Activated naive CD4-positive, alpha-beta T cell treated with anti-CD3 and anti-CD28 coated beads, Interleukin-2, amount 10 ng/mL, durations not matched to agents 7 days and 5 days (primary cell): ENCODE results near the gene TMEM127.

Experiments used
- CTCF ChIA-PET: fragments of 350-600 bp; sonication (Branson Sonifier 250); formaldehyde crosslinking; loops from one replicate; lab custom pipeline; 2021; ENCODE audit warnings: antibody characterized with exemption; lab: Charles Lee
- DNase-seq: peaks from one replicate; pipeline ENCODE4 v3.0.0-alpha.2; 2020
- H3K27ac Mint-ChIP-seq: one replicate; pipeline ENCODE4 v1.8.0; 2021; ENCODE audit warnings: mild to moderate bottlenecking, moderate library complexity, mixed read lengths
- H3K27me3 Mint-ChIP-seq: one replicate; pipeline ENCODE4 v1.8.0; 2021; ENCODE audit warnings: mild to moderate bottlenecking, mixed read lengths
- H3K36me3 Mint-ChIP-seq: one replicate; pipeline ENCODE4 v1.8.0; 2021; ENCODE audit warnings: mixed read lengths
- H3K4me1 Mint-ChIP-seq: one replicate; pipeline ENCODE4 v1.8.0; 2021; ENCODE audit warnings: mixed read lengths
- H3K4me3 Mint-ChIP-seq: one replicate; pipeline ENCODE4 v1.8.0; 2021; ENCODE audit warnings: mild to moderate bottlenecking, moderate library complexity, mixed read lengths
- H3K9me3 Mint-ChIP-seq: one replicate; pipeline ENCODE4 v1.8.0; 2021; ENCODE audit warnings: mixed read lengths

TMEM127 gene

DNA sequence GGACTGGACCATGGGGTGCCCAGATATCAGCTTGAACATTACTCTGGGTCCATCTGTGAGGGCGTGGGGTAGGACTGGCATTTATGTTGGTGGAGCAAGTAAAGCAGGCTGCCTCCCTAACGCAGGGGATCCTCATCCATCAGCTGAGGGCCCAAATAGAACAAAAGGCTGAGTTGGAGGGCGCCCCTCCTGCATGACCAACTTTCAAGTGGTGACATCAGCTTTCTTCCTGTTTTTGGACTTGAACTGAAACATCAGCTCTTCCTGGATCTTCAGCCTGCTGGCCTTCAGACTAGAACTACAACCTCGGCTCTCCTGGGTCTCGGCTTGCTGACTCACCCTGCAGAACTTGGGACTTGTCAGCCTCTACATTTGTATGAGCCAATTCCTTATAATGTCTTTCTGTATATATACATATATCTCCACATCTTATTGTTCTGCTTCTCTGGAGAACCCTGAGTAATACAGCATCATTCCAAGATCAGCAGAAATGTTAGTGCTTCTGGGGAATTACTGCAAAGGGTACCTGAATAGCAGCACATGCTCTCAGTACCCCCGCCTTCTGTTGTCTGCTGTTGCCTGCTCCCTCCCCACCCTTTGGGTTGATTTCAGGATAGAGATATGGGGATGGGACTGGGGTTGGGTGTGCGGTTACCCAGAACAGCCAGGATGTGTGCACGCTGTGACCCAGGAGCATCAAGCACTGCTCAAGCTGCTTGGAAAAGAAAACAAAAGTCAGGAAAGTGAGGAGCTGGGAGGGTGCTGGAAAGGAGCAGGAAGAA, 20.0 kb downstream of the TMEM127 start:
- Mint-ChIP-seq H3K27ac (peak overlapping the region; percentile 77), H3K27me3 (no peaks in the 10 kb centered on the region), H3K9me3 (peaks cover 5% of the 10 kb centered on the region), H3K4me1 (peaks cover 68% of the 10 kb centered on the region), H3K4me3 (no peak overlapping the region), H3K36me3 (peaks cover 40% of the 10 kb centered on the region)
- peak; percentile 32 for DNase-seq
- CTCF ChIA-PET, result interaction anchor here (0.8 to 0.9 kb wide), 2 partner anchors 18 to 108 kb away, joined by 3 to 5 read pairs; no protein-coding TSS in a partner anchor

- DNase-seq, result no peak
- no peak overlapping the region for H3K4me3 Mint-ChIP-seq
- H3K4me1 Mint-ChIP-seq, result peaks cover 69% of the 10 kb centered on the region
- CTCF ChIA-PET, result no interaction called here
- no peaks in the 10 kb centered on the region for H3K27me3 Mint-ChIP-seq
- H3K9me3 Mint-ChIP-seq, result peaks cover 5% of the 10 kb centered on the region
- H3K27ac Mint-ChIP-seq, result no peak overlapping the region
- H3K36me3 Mint-ChIP-seq, result peaks cover 37% of the 10 kb centered on the region
Measured at GRCh38 chr2:96243843-96244242, 22.0 kb downstream of the TMEM127 start.

GRCh38 chr2:96241900-96242611, 23.7 kb downstream of the TMEM127 start:
- Mint-ChIP-seq H3K4me3 (peak overlapping the region; percentile 41), H3K36me3 (peaks cover 31% of the 10 kb centered on the region), H3K27me3 (no peaks in the 10 kb centered on the region), H3K4me1 (peaks cover 60% of the 10 kb centered on the region), H3K27ac (peak overlapping the region; percentile 97), H3K9me3 (peaks cover 5% of the 10 kb centered on the region)
- DNase-seq, result peak; percentile 79
- CTCF ChIA-PET, result interaction anchor here (0.9 to 1.9 kb wide), 6 partner anchors 14 to 67 kb away, joined by 3 to 6 read pairs (median 4); partner anchors contain the start of gene STARD7

DNA sequence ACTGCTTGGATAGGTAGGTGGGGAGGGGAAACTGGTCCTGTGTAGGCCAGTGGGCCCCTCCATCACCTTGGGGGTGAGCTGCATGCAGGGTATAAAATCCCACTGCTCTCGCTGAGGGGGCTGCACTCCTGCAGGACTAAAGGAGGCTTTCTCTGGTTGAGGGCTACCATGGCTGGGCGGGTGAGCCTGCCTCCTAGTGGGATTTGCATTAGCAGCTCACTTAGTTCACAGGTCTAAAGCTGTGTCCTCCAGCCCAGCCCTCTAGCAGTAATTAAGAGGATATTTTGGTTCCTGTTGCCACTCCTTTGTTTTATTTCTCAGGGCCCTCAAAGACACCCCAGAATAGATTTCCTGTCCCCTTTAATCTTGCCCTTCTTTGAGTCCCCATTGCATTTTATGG, 24.6 kb downstream of the TMEM127 start:
- Mint-ChIP-seq H3K4me1 (peaks cover 52% of the 10 kb centered on the region), H3K27me3 (no peaks in the 10 kb centered on the region), H3K36me3 (peaks cover 23% of the 10 kb centered on the region), H3K27ac (peak overlapping the region; percentile 97), H3K9me3 (peaks cover 5% of the 10 kb centered on the region), H3K4me3 (no peak overlapping the region)
- no peak for DNase-seq
- CTCF ChIA-PET, result interaction anchor here (0.9 to 1.9 kb wide), 5 partner anchors 14 to 46 kb away, joined by 3 to 6 read pairs (median 3); partner anchors contain the start of gene STARD7

DNA sequence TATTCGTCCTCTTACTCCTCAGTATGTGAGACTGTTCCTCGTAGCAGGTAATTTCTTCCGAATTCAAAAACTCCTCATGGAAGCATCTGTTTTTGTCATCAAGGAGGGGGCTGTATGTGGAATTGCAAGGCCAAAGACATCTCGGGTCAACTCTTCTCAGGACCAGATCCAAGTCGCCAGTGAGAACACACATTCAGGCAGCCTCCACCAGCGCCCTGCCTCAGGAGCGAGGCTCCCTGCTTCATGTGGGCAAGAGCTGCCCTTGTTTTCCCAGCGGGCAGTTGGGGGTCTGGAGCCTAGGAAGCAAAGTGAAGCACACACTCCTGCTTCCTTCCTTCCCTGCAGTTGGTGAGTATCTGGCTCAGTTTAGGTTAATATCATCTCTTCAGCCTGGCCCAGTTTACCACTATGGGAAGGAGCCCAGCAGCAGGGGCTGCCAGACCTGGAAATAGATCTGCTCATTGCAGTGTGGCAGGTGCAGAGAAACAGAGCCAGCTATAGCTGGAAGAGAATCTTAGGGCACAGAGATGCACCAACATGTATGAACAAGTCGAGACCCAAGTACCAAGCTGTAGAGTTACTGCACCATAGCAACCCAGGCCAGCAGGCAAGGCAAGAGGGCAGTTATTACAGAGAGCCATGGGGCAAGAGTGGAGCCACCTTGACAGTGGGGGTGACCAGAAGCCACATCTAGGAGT, 25.3 kb downstream of the TMEM127 start:
- DNase-seq, result no peak
- Mint-ChIP-seq H3K4me1 (peaks cover 45% of the 10 kb centered on the region), H3K9me3 (no peaks in the 10 kb centered on the region), H3K27me3 (no peaks in the 10 kb centered on the region), H3K4me3 (no peak overlapping the region), H3K36me3 (peaks cover 15% of the 10 kb centered on the region), H3K27ac (peak overlapping the region; percentile 97)
- CTCF ChIA-PET, result interaction anchor here (1.0 kb wide), 1 partner anchor 13 kb away, joined by 3 read pairs; no protein-coding TSS in a partner anchor

DNA sequence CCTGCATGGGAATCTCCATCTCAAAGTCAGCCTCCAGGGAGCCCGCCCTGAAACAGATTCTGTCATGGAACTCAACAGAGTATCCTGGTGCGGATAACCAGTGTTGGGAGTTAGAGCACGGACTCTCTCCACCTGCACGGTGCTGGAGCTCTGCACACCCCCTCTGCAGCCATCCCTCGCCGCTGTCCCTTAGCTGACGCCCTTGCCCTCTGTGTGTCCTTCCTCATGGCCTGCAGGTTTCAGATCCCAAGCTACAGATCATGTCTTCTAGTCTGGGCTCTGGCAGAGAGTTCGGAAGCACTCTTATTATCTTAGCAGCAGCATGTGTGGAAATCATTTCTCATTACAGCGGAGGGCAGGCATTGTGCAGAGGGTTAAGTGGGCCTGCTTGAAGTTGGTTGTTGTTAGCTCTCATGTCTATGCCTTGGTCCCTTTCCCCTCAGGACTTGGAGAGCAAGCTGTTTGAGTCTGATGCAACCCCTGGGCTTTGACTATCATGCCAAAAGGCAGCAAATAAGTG, 26.0 kb downstream of the TMEM127 start:
- Mint-ChIP-seq H3K27ac (no peak overlapping the region), H3K4me1 (peaks cover 40% of the 10 kb centered on the region)
- CTCF ChIA-PET, result interaction anchor here (0.9 kb wide), 1 partner anchor 101 kb away, joined by 3 read pairs; no protein-coding TSS in a partner anchor

GRCh38 chr2:96239091-96239490, 26.7 kb downstream of the TMEM127 start:
- H3K36me3 Mint-ChIP-seq, result peaks cover 10% of the 10 kb centered on the region
- CTCF ChIA-PET, result interaction anchor here (0.9 kb wide), 1 partner anchor 100 kb away, joined by 3 read pairs; no protein-coding TSS in a partner anchor
- H3K9me3 Mint-ChIP-seq, result no peaks in the 10 kb centered on the region
- no peaks in the 10 kb centered on the region for H3K27me3 Mint-ChIP-seq
- no peak for DNase-seq
- H3K4me3 Mint-ChIP-seq, result no peak overlapping the region
- peaks cover 34% of the 10 kb centered on the region for H3K4me1 Mint-ChIP-seq
- no peak overlapping the region for H3K27ac Mint-ChIP-seq

More for the DNA sequence above, 26.0 kb downstream of the TMEM127 start:
- Mint-ChIP-seq H3K36me3 (peaks cover 12% of the 10 kb centered on the region), H3K27me3 (no peaks in the 10 kb centered on the region), H3K4me3 (no peak overlapping the region), H3K9me3 (no peaks in the 10 kb centered on the region)
- DNase-seq, result no peak

DNA sequence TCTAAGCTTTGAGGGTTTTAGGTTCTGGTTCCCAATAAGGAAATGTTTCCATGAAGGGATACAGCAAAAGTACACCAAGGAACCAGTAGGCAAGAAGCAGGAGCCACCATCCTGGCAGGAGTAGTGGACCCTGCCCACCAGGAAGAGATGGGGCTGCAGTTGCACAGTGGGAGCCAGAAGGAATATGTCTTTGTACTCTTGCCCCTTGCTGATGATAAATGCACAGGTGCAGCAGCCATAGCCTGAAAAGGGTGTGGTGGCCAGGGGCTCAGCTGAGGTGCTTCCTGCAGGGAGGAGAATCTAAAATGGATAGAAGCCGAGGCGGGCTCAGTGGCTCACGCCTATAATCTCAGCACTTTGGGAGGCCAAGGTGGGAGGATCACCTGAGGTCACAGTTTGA, 27.5 kb downstream of the TMEM127 start:
- peaks cover 10% of the 10 kb centered on the region for H3K36me3 Mint-ChIP-seq

GRCh38 chr2:96236882-96237281, 28.9 kb downstream of the TMEM127 start:
- no peaks in the 10 kb centered on the region for H3K27me3 Mint-ChIP-seq
- no peak for DNase-seq
- no peak overlapping the region for H3K4me3 Mint-ChIP-seq
- no peaks in the 10 kb centered on the region for H3K9me3 Mint-ChIP-seq
- H3K27ac Mint-ChIP-seq, result no peak overlapping the region
- H3K36me3 Mint-ChIP-seq, result peaks cover 3% of the 10 kb centered on the region
- CTCF ChIA-PET, result interaction anchor here (0.6 to 0.7 kb wide), 3 partner anchors 24 to 108 kb away, joined by 3 read pairs; no protein-coding TSS in a partner anchor
- H3K4me1 Mint-ChIP-seq, result peaks cover 19% of the 10 kb centered on the region

More for the DNA sequence above, 27.5 kb downstream of the TMEM127 start:
- Mint-ChIP-seq H3K4me1 (peaks cover 33% of the 10 kb centered on the region), H3K4me3 (no peak overlapping the region), H3K9me3 (no peaks in the 10 kb centered on the region), H3K27ac (no peak overlapping the region), H3K27me3 (no peaks in the 10 kb centered on the region)
- CTCF ChIA-PET, result no interaction called here
- no peak for DNase-seq

GRCh38 chr2:96233880-96234316, 31.9 kb downstream of the TMEM127 start:
- no peaks in the 10 kb centered on the region for H3K4me1 Mint-ChIP-seq
- H3K9me3 Mint-ChIP-seq, result no peaks in the 10 kb centered on the region
- no peak overlapping the region for H3K27ac Mint-ChIP-seq
- H3K36me3 Mint-ChIP-seq, result no peaks in the 10 kb centered on the region
- H3K4me3 Mint-ChIP-seq, result no peak overlapping the region
- H3K27me3 Mint-ChIP-seq, result no peaks in the 10 kb centered on the region
- no peak for DNase-seq
- CTCF ChIA-PET, result interaction anchor here (1.2 kb wide), 1 partner anchor 95 kb away, joined by 3 read pairs; the partner anchor contains the start of gene ASTL

GRCh38 chr2:96233436-96233835, 32.4 kb downstream of the TMEM127 start:
- H3K36me3 Mint-ChIP-seq, result no peaks in the 10 kb centered on the region
- H3K27ac Mint-ChIP-seq, result no peak overlapping the region
- DNase-seq, result no peak
- H3K4me1 Mint-ChIP-seq, result no peaks in the 10 kb centered on the region
- no peaks in the 10 kb centered on the region for H3K9me3 Mint-ChIP-seq
- no peak overlapping the region for H3K4me3 Mint-ChIP-seq
- CTCF ChIA-PET, result interaction anchor here (1.1 kb wide), 1 partner anchor 33 kb away, joined by 3 read pairs; no protein-coding TSS in a partner anchor
- H3K27me3 Mint-ChIP-seq, result no peaks in the 10 kb centered on the region

DNA sequence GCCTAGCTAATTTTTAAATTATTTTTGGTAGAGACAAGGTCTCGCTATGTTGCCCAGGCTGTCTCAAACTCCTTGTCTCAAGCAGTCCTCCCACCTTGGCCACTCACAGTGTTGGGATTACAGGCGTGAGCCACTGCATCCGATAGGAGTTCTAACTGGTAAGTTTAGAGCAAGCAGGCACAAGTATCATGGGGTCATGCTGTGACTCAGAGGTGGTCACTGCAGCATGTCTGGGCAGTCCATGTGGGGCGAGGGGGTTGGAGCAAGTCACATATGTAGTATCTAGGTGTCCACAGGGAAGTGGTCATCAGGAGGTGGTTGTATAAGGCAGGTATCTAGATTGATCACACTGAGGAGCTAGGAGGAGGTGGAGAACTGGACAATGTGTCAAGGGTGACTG, 34.5 kb downstream of the TMEM127 start:
- Mint-ChIP-seq H3K4me3 (no peak overlapping the region), H3K9me3 (no peaks in the 10 kb centered on the region), H3K36me3 (no peaks in the 10 kb centered on the region), H3K27me3 (no peaks in the 10 kb centered on the region), H3K4me1 (no peaks in the 10 kb centered on the region), H3K27ac (no peak overlapping the region)
- CTCF ChIA-PET, result interaction anchor here (1.0 kb wide), 1 partner anchor 113 kb away, joined by 3 read pairs; no protein-coding TSS in a partner anchor
- DNase-seq, result no peak

DNA sequence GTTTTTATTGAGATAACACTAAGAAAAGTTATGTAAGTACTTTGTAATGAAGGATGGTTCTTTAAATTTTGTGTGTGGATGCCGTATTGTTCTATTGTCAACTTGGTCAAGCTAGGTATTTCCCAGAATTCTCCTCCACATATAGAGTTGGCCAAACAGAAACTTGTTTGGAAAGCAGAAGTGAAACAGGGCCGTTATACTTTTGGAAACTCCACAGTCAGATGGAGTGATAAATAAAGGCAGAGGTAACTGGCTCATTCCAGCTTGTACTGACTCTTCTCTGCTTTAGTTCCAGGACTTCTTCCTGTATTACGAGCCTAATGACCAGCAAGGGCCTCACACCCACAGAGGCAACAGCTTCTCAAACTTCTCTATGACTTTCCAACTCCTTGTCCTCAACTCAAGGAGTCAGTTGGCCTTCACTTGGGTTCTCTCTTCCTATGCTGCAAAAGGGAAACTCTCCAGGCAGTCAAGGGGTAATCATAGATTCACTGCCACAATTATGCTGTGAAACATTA, 40.7 kb downstream of the TMEM127 start:
- no peak overlapping the region for H3K4me3 Mint-ChIP-seq
- CTCF ChIA-PET, result no interaction called here
- no peaks in the 10 kb centered on the region for H3K36me3 Mint-ChIP-seq

More for the DNA sequence above, 40.7 kb downstream of the TMEM127 start:
- Mint-ChIP-seq H3K4me1 (peaks cover 8% of the 10 kb centered on the region), H3K9me3 (no peaks in the 10 kb centered on the region), H3K27me3 (no peaks in the 10 kb centered on the region), H3K27ac (no peak overlapping the region)
- no peak for DNase-seq
